HepG2 (cell line): ENCODE data around the gene DDIAS. TPM values are rescaled to one million over a fixed set of nuclear protein-coding genes. Genes with fewer than 3 reads are reported as not detected.

Experiments used
- ATAC-seq: fragments of 200-7000 bp; cut with Tn5 transposase; 3 replicates; pipeline ENCODE4 v1.9.1; 2020; ENCODE audit warnings: mild to moderate bottlenecking, moderate library complexity
- BruUV-seq: library from RNA; stranded (reverse); fragments of 400-500 nt; replicated peaks from 2 replicates; lab custom pipeline; 2021; lab: Mats Ljungman, UMichigan
- CTCF ChIA-PET: fragments of 300-600 bp; formaldehyde crosslinking; extraction: SDS; loops from one replicate; lab custom pipeline; 2021; ENCODE audit warnings: low total read pairs, inconsistent platforms, low intra/inter-chr PET ratio; lab: Yijun Ruan, JAX
- POLR2A ChIA-PET: fragments of 350-600 bp; sonication (Branson Sonifier 250); formaldehyde crosslinking; loops from one replicate; lab custom pipeline; 2020; ENCODE audit warnings: antibody characterized with exemption, inconsistent platforms; lab: Yijun Ruan, JAX
- DNase-seq: peaks from one replicate; pipeline ENCODE4 v3.0.0-alpha.2; 2015; ENCODE audit warnings: low spot score
- FAIRE-seq: peaks from 3 replicates; lab custom pipeline; 2011; peaks lifted over from hg19 to GRCh38; lab: Jason Lieb, UNC
- H2AFZ ChIP-seq: one replicate; pipeline ENCODE4 v1.6.1; 2011; ENCODE audit warnings: low read length, inconsistent platforms
- H3K27ac ChIP-seq: fragments of 300-600 bp; 3 replicates; pipeline ENCODE4 v1.8.0; 2011; ENCODE audit warnings: mixed run types, mild to moderate bottlenecking, mixed read lengths, low read length, inconsistent platforms; ENCODE audit not compliant: insufficient read depth; ENCODE audit errors: extremely low read length
- H3K27me3 ChIP-seq, 2 experiments: fragments of 200-600 bp in 1 of 2; 2 replicates in 1 of 2; 3 replicates in 1 of 2; pipeline versions ENCODE4 v1.6.0 to v1.8.0; 2011; ENCODE audit warnings: low read length in 2 of 2, mild to moderate bottlenecking in 2 of 2, moderate library complexity in 2 of 2, inconsistent platforms in 1 of 2; ENCODE audit not compliant: insufficient read depth in 2 of 2, control insufficient read depth in 1 of 2
- H3K36me3 ChIP-seq, 2 experiments: fragments of 200-600 bp in 1 of 2; replicated peaks in 1 of 2; 2 replicates in 1 of 2; 3 replicates in 1 of 2; pipeline versions ENCODE4 v1.5.1 to v1.8.0; 2011; ENCODE audit warnings: low read length in 2 of 2, inconsistent platforms in 1 of 2; ENCODE audit not compliant: insufficient read depth in 2 of 2, control insufficient read depth in 1 of 2
- H3K4me1 ChIP-seq: 2 replicates; pipeline ENCODE4 v1.5.1; 2012; ENCODE audit warnings: low read length, inconsistent platforms; ENCODE audit not compliant: insufficient read depth
- H3K4me2 ChIP-seq: 2 replicates; pipeline ENCODE4 v1.6.0; 2011; ENCODE audit warnings: low read depth, low read length, inconsistent platforms
- H3K4me3 ChIP-seq, 3 experiments: fragments of 200-600 bp in 1 of 3; sonication (generic), shearing (Covaris generic) in 1 of 3; replicated peaks in 1 of 3; 2 replicates each; pipeline ENCODE4 v1.5.1; 2011 to 2016; ENCODE audit warnings: low read length in 3 of 3, inconsistent platforms in 2 of 3, low read depth in 2 of 3, mild to moderate bottlenecking in 2 of 3, control low read depth in 1 of 3, mixed read lengths in 1 of 3; ENCODE audit not compliant: insufficient read depth in 1 of 3
- H3K79me2 ChIP-seq: one replicate; pipeline ENCODE4 v1.6.1; 2011; ENCODE audit warnings: low read length, inconsistent platforms; ENCODE audit not compliant: insufficient read depth
- H3K9ac ChIP-seq: 2 replicates; pipeline ENCODE4 v1.6.0; 2011; ENCODE audit warnings: mild to moderate bottlenecking, low read depth, low read length, inconsistent platforms; ENCODE audit not compliant: insufficient read depth
- H3K9me3 ChIP-seq: 2 replicates; pipeline ENCODE4 v1.5.1; 2012; ENCODE audit warnings: mild to moderate bottlenecking, low read length
- H4K20me1 ChIP-seq: 2 replicates; pipeline ENCODE4 v1.6.0; 2011; ENCODE audit warnings: inconsistent platforms, mild to moderate bottlenecking, low read length, moderate library complexity; ENCODE audit not compliant: insufficient read depth
- CENPX ChIP-seq: sonication (generic); formaldehyde crosslinking; IDR thresholded peaks from 2 replicates; pipeline ENCODE4 v1.9.0; 2021; ENCODE audit warnings: mild to moderate bottlenecking, missing genetic modification reagents, moderate library complexity
- GABPB1 ChIP-seq: IDR thresholded peaks from 2 replicates; pipeline ENCODE4 v1.6.1; 2016; ENCODE audit warnings: mild to moderate bottlenecking, missing genetic modification reagents, moderate library complexity, missing compliant biosample characterization
- HIVEP1 ChIP-seq: sonication (generic); formaldehyde crosslinking; IDR thresholded peaks from 2 replicates; pipeline ENCODE4 v1.4.0; 2020; ENCODE audit warnings: mild to moderate bottlenecking, missing genetic modification reagents
- KLF15 ChIP-seq: sonication (generic); formaldehyde crosslinking; IDR thresholded peaks from 2 replicates; pipeline ENCODE4 v1.8.1; 2023; ENCODE audit warnings: borderline replicate concordance, mild to moderate bottlenecking, inconsistent platforms, missing genetic modification reagents, mixed read lengths
- REPIN1 ChIP-seq: sonication (generic); formaldehyde crosslinking; IDR thresholded peaks from 2 replicates; pipeline ENCODE4 v1.8.0; 2022; ENCODE audit warnings: missing genetic modification reagents, low read depth, mild to moderate bottlenecking, borderline replicate concordance
- SMARCC2 ChIP-seq: fragments of 450-650 bp; IDR thresholded peaks from 2 replicates; pipeline ENCODE4 v1.6.1; 2017; ENCODE audit warnings: antibody characterized with exemption, mild to moderate bottlenecking
- TAF15 ChIP-seq: fragments of 200-400 bp; formaldehyde crosslinking; IDR thresholded peaks from one replicate; pipeline ENCODE4 v1.6.1; 2018; ENCODE audit warnings: mild to moderate bottlenecking, low read depth, low read length; ENCODE audit not compliant: poor library complexity, severe bottlenecking
- TSC22D2 ChIP-seq: sonication (generic); formaldehyde crosslinking; IDR thresholded peaks from 2 replicates; pipeline ENCODE4 v1.5.1; 2020; ENCODE audit warnings: missing genetic modification reagents, mild to moderate bottlenecking, borderline replicate concordance
- ZEB1 ChIP-seq: IDR thresholded peaks from 2 replicates; pipeline ENCODE4 v1.6.1; 2012; ENCODE audit warnings: mild to moderate bottlenecking, low read depth, inconsistent platforms; ENCODE audit not compliant: insufficient replicate concordance
- ZFP82 ChIP-seq: sonication (generic); formaldehyde crosslinking; IDR thresholded peaks from 2 replicates; pipeline ENCODE4 v1.5.1; 2020; ENCODE audit warnings: mild to moderate bottlenecking, missing genetic modification reagents, borderline replicate concordance
- ZNF205 ChIP-seq: IDR thresholded peaks from 2 replicates; pipeline ENCODE4 v1.6.1; 2018; ENCODE audit warnings: missing biosample characterization, missing genetic modification reagents
- ZNF446 ChIP-seq: sonication (generic); formaldehyde crosslinking; IDR thresholded peaks from 2 replicates; pipeline ENCODE4 v1.5.0; 2020; ENCODE audit warnings: mild to moderate bottlenecking, missing genetic modification reagents
- ZNF562 ChIP-seq: sonication (generic); formaldehyde crosslinking; IDR thresholded peaks from 2 replicates; pipeline ENCODE4 v1.8.0; 2022; ENCODE audit warnings: missing genetic modification reagents, borderline replicate concordance
- ZNF800 ChIP-seq: sonication (generic); formaldehyde crosslinking; IDR thresholded peaks from 2 replicates; pipeline ENCODE4 v1.4.0; 2020; ENCODE audit warnings: missing genetic modification reagents
- in situ Hi-C: cut with HindIII; loops from 2 replicates; pipeline ENCODE4 v1.10.0; 2017; ENCODE audit warnings: low pct_unique_long_range_greater_than_20kb; ENCODE audit not compliant: extremely low pct_ligation_motif_present
- intact Hi-C: fragments of 100-400 bp; cut with micrococcal nuclease; formaldehyde crosslinking; loops from one replicate; pipeline ENCODE4 v1.10.0; 2022; ENCODE audit not compliant: unreplicated experiment
- polyA plus RNA-seq, 8 experiments: library from polyadenylated mRNA; depleted of rRNA in 3 of 8; stranded (reverse) in 7 of 8; unstranded in 1 of 8; fragments of >200 nt; fragmentation: Illumina TruSeq in 4 of 8; extraction: Trizol in 4 of 8; gene quantifications; 2 replicates each; pipeline versions ENCODE4 v1.2.1 to v1.2.3, GENCODE V29; 2011 to 2016; ENCODE audit warnings: low read depth in 4 of 8, missing spikeins in 1 of 8, mixed read lengths in 1 of 8; ENCODE audit not compliant: insufficient read depth in 1 of 8
- total RNA-seq, 5 experiments: library from RNA; depleted of rRNA; stranded (reverse); fragments of >200 nt; fragmentation: Illumina TruSeq; extraction: Trizol; gene quantifications; 2 replicates each; pipeline ENCODE4 v1.2.3, GENCODE V29; 2016; ENCODE audit warnings: low read depth in 1 of 5
- TF ChIP-seq, protein P1 (sequence below): IDR thresholded peaks from 2 replicates; pipeline ENCODE4 v1.6.1; 2018; ENCODE audit warnings: missing genetic modification reagents, mild to moderate bottlenecking, missing compliant biosample characterization
- TF ChIP-seq, protein P2 (sequence below): sonication (generic); formaldehyde crosslinking; IDR thresholded peaks from 2 replicates; pipeline ENCODE4 v1.4.0; 2020; ENCODE audit warnings: mild to moderate bottlenecking, missing genetic modification reagents

DDIAS gene
- total and polyA plus RNA-seq, 2 of the 13 experiments (the other 11 are each of a cell fraction or from before 2014, with no cell fraction given): 3.5 to 13.0 TPM

GRCh38 chr11:82979824-82980223 is 78.3 kb downstream of the DDIAS start:
- no peaks in the 10 kb centered on the region for H4K20me1 ChIP-seq
- H3K4me3 ChIP-seq: no peak overlapping the region
- H3K36me3 ChIP-seq: peaks cover 0 to 18% of the 10 kb centered on the region in 2 experiments; a peak in 1 of 5 replicates
- H3K27ac ChIP-seq: no peak overlapping the region
- FAIRE-seq (no peak), ATAC-seq (no peak), DNase-seq (no peak)
- CTCF ChIA-PET: no interaction called here
- TF ChIP-seq GABPB1 (CRISPR knock-in tag): no peak
- TF ChIP-seq ZNF800 (CRISPR knock-in tag): no peak
- TF ChIP-seq, protein P1, sequence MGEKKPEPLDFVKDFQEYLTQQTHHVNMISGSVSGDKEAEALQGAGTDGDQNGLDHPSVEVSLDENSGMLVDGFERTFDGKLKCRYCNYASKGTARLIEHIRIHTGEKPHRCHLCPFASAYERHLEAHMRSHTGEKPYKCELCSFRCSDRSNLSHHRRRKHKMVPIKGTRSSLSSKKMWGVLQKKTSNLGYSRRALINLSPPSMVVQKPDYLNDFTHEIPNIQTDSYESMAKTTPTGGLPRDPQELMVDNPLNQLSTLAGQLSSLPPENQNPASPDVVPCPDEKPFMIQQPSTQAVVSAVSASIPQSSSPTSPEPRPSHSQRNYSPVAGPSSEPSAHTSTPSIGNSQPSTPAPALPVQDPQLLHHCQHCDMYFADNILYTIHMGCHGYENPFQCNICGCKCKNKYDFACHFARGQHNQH (CRISPR knock-in tag): no peak
- no peak for TF ChIP-seq REPIN1 (CRISPR knock-in tag)
- no peak for TF ChIP-seq HIVEP1 (CRISPR knock-in tag)
- no peak for TF ChIP-seq ZNF446 (CRISPR knock-in tag)
- TF ChIP-seq ZNF562 (CRISPR knock-in tag): no peak
- TF ChIP-seq ZNF205: no peak
- TF ChIP-seq ZEB1: no peak
- no peak for TF ChIP-seq TAF15
- TF ChIP-seq KLF15 (CRISPR knock-in tag): no peak
- TF ChIP-seq SMARCC2: no peak
- TF ChIP-seq TSC22D2 (CRISPR knock-in tag): no peak
- TF ChIP-seq, protein P2, sequence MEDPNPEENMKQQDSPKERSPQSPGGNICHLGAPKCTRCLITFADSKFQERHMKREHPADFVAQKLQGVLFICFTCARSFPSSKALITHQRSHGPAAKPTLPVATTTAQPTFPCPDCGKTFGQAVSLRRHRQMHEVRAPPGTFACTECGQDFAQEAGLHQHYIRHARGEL (CRISPR knock-in tag): no peak
- no peak for TF ChIP-seq ZFP82 (CRISPR knock-in tag)
- no peak for TF ChIP-seq CENPX (CRISPR knock-in tag)
- intact Hi-C loops (loop anchor here (10.0 kb wide), 1 partner anchor 305 kb away; the partner anchor contains the start of gene CCDC90B), in situ Hi-C loops (no loop called here)
- POLR2A ChIA-PET: no interaction called here
- no peaks in the 10 kb centered on the region for H3K9me3 ChIP-seq
- H2AFZ ChIP-seq: no peak overlapping the region
- BruUV-seq: no TSS peak
- H3K9ac ChIP-seq: no peak overlapping the region
- H3K27me3 ChIP-seq: no peaks in the 10 kb centered on the region
- H3K79me2 ChIP-seq: no peaks in the 10 kb centered on the region
- 0 out of 2 replicates have a peak, but pooled peaks cover 5% of the 10 kb centered on the region for H3K4me1 ChIP-seq
- no peak overlapping the region for H3K4me2 ChIP-seq
